NCI-H187 (cell line): Measurements from ENCODE around the gene RPS6KA1.

Experiments used
- DNase-seq, 2 experiments: peaks; one replicate each; lab custom pipeline; 2025; lab: John Stamatoyannopoulos, UW

The RPS6KA1 gene

DNA sequence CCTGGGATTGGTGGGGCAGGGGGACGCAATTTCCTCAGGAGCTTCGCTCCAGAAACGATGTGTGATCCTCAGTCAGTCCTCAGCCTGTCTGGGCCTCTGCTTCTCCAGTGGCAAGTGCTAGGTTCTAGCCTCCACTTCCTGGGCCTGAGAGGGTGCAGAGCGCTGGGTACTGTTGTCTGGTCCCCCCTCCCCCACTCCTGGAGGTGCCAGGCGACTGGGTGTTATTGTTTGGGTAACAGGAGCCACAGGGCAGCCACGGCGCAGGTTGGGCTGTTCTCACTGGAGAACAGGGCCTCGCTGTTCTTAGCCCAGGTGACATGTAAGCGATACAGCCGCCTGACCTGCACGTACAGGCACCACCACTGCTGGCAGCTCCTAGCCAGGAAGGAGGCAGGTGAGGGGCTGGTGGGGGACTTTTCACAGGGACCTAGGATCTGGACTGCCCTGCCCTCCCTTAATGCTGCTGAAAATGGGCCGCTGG, 2.1 kb downstream of the RPS6KA1 start:
- DNase-seq, result no peak

DNA sequence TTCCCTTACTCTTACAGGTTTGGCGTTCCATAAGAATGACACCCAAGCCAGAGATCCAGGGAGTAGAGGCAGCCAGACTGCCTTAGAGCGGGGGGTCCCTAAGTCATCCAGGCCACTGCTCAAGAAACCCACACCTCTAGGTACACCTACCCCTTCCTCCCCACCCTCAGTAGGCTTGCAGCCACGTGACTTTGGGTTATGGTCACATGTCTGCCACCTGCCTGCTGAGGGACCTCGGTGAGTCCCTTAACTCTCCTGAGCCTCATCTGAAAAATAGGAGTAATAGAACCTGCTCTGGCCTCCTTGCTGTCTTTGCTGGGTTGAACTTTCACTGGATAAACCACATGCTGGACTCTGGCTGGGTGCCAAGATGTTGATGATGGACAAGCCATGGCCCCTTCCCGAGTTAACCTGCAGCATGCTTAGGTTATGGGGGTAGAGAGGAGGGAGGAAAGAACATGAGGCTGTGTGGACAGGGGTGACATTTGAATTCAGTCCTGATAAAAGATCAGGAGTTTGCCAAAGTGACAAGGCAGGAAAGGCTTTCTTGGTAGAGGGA, 4.5 kb downstream of the RPS6KA1 start:
- DNase-seq, result no peak

DNA sequence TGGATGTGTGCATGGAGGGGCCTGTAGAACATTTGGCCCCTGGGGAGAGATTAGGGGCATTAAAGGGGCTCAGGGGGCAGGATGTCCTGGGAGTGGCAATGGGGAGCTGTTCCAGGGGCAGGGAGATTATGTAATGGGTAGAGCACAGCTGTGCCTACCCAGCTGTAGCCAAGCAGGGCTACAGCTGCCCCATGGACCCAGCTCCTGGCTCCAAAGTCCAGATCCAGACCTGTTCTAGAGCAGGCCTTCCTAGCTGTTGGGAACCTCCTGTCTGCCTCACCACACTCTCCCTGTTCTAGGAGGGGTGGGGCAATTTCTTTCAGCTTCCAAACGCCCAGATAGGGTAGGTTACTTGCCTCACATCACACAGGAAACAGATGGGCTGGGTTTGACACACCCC, 5.6 kb downstream of the RPS6KA1 start:
- DNase-seq, result no peak

DNA sequence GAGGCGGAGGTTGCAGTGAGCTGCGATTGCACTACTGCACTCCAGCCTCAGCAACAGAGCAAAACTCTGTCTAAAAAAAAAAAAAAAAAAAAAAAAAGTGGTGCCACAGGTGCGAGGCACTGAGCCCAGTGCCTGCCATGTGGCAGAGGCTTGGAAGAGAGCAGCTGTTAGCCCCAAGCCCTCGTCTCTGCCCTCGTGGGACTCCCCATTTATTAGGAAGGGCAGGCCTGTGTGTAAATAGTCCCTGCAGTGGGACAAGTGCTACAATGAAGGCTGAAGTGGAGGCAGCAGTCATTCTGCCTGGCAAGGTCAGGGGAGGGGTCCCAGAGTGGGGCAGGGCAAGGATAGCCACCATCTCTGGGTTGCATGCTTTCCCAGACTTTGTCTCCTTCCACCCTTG, 6.5 kb downstream of the RPS6KA1 start:
- no peak for DNase-seq

DNA sequence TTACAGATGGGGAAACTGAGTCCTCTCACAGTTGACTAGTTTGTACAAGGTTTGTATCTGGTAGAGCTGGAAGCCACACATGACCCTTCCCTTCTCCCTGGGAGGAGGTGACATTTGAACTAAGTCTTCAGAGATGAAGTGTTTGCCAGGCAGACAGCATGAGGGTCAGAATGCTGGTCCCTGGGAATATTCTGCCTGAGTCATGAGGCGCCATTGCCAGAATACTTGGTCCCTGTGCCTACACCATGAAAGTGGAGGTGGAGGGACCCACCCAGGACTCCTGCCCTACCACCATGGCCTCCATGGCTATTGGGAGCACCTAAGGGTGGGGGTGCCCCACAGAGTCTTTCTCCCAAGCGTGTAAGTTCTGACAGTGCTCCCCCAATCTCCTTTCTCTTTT, 7.0 kb downstream of the RPS6KA1 start:
- DNase-seq, result no peak

DNA sequence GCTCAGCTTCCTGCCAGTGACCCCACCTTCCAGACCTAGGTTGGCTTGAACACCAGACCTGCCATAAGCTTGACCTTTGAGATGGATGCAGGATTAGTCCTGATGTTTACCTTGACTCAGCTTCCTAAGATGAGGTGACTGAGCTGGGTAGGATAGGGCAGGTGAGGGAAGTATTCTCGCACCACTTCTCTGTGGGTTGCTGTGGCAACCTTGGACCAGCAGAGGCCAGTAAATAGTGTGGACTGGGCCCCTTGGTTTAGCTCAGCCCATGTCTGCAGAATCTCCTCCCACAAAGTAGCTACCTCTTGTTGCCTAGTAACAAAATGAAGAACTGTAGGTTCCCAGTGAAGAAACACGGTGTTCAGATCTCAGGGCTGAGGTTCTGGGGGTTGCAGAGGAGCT, 8.4 kb downstream of the RPS6KA1 start:
- DNase-seq, result no peak

DNA sequence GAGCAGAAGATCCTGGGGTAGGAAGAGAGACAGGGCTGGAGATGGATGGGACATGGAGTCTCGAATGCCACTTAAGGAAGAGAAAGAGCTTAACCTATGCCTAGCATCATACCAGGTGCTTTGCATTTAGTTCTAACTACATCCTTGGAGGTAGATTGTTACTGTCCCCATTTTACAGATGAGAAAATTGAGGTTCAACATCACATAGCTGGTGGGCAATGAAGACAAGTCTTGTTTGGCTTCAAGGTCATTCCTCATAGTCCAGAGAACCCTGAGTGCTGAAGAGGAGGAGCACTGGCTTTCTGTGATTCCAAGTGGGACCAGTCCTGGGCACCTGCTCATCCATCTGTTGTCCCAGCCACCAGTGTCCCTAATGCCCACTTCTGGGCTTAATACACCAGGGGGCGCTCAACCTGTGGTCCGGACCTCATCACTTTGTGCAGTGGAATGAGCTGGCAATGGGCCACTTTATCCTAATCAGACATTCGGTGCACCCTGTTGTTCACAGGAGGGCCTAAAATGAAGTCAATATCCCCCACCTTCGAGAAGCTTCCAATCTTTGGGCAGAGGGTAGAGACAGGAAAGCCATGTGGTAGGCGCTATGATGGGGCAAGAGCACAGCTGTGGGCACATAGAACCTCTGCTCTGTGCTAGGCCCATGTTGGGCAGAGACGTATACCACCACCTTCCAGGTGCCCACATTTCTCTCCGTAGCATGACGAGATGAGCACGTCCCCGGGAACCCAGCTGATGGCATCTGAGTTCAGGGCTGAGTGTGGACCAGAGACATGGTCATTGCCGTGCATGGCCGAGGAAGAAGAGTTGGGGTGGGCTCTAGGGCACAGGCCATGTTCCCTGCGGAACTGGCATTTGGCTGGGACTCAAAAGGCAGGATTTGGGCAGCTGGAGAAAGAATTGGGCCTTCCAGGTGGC, 9.2 kb downstream of the RPS6KA1 start:
- no peak for DNase-seq

DNA sequence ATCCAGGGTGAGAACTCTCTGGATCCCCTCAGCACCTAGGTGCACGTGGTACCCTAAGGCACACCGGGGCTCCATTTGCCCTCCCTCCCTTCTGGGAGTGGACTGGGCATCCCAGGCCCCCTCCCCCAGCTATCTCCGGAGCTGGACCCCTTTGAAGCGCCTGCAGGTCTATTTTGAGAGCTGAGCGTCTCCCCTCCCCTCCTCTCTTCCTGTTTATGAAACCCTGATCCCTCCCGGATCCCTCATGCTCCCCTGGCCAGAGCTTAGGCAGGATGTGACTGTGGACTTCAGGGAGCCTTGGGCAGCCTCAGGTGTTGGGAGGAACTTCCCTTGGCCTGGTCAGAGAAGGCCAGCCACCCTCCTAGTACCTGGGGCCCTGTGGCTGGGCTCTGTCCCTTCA, 10.2 kb downstream of the RPS6KA1 start:
- DNase-seq, result no peak

DNA sequence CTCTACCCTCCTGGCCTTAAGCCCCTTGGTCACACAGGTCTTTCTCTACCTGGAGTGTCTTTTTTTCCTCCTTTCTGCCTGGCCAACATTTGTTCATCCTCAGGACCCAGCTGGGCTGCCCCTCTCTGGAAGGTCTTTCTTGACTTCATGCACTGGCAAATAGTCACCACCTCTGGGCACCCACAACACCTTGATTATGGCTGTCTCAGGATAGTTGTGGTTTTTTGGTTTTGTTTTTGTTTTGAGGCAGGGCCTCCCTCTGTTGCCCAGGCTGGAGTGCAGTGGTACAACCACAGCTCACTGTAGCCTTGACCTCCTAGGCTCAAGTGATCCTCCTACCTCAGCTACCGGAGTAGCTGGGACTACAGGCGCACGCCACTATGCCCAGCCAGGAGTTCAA, 10.8 kb downstream of the RPS6KA1 start:
- DNase-seq, result no peak

DNA sequence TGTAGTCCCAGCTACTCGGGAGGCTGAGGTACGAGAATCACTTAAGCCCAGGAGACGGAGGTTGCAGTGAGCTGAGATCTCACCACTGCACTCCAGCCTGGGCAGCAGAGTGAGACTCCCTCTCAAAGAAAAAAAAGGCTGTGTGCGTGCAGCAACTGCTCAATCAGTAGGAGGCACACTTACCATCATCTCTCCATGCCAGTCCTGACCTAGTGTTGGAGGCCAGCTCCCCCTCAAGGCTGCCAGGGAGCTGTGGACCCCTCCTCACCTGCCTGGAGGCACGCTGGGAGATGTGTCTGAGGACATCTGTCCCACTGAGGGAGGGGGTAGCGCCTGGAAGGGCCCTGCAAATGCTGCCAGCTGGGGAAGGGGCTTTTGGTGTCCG, 11.9 kb downstream of the RPS6KA1 start:
- no peak for DNase-seq

DNA sequence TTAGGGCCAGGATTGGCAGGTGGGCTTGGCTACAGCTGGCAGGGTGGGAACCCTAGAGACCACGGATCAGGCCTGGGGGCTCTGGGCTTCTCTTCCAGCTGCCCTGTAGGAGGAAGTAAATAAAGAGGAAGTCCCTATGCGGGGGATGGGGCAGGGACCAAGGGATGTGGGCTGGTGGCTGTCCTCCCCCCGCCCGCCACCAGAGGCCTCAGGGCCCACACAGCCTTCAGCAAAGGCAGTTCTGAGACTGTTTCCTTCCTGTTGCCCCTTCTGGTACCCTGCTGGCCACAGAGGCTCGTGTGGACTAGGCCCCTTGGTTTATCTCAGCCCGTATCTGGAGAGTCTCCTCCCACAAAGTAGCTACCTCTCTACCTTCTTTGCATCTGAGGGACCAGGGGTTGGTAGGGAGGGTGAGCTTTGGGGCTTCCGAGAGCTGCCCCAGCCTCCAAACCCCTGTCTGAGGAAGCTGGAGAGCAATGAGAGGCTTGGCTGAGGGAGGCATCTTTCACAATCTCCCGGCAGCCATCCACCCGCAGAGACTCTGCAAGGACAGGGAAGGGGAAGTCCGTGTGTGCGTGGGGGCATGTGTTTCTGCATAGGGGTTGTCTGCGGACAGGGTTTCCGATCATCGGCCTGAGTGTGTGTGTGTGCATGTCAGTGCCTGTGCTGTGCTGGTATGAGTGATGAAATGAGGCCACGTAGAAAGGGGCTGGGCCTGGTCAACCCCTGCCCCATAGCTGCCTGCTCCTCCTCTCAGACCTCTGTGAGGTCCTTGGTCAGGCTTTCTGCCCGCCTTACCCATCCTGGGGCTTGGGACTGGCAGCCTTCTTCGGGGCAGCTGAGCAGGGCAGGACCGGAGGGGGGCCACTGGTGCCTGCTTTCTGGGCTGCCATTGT, 12.5 kb downstream of the RPS6KA1 start:
- DNase-seq, result no peak

DNA sequence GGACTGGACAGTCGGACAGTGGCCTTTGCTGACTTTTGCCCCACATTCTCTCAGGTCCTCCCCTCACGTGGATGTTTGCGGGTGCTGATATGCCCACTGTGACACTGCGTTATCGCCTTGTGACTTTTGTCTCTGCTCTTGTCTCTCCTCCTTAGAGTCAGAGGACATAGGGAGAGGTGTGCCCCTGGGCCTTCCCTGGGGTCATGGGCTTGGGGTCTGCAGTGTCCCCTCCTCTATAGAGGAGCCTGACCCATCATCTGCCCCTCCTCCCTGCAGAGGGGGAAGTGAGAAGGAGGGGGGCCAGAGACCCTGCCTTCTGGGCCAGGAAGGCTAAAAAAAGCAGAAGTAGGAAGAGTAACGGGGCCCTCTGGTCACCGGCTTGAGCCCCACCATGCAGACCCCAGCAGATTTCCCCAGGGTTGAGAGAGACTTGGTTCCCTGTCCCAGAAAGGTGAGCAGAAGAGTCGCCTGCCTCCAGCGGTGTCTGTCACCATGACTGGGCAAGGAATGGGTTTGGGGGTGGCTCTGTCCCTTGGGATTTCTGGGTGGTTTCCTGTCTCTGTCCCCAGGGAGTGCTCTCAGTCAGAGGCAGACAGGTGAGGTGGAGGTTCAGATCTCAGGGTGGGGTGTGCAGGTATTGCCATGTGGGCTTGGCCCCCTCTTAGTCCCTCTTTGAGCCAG, 13.3 kb downstream of the RPS6KA1 start:
- no peak for DNase-seq

DNA sequence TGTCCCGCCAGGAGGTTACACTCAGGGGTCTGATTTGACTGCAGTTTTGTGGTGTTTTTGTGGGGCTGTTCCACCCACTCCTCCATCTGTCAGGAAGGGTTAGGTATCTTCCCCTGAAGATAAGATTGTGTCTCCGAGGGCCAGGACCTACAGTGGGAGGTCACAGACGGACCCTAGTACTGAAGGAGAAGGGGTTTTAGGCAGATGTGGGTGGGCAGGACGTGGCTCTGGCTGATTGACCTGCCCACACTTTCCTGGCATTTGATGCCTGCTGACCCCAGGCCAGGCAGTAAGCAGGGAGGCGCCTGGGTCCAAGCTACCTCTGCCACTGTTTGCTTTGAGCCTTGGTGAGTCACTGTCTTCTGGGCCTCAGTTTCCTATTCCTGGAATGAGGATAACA, 13.9 kb downstream of the RPS6KA1 start:
- DNase-seq, result no peak

DNA sequence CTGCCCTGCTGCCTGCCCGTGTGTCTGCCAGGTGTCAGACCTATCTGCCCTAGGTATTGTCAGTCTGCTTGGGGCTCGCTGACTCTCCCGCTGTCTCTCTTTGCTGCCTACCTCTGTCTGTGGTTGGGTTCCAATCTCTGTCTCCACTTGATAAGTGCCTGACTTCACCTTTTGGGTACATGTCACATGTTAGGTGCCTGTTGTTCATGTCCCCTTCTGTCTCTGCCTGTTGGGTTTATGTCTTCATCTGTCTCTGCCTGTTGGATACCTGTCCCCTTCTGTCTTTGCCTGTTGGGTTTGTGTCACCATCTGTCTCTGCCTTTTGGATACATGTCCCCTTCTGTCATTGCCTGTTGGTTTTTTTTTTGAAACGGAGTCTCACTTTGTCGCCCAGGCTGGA, 14.6 kb downstream of the RPS6KA1 start:
- DNase-seq, result no peak

DNA sequence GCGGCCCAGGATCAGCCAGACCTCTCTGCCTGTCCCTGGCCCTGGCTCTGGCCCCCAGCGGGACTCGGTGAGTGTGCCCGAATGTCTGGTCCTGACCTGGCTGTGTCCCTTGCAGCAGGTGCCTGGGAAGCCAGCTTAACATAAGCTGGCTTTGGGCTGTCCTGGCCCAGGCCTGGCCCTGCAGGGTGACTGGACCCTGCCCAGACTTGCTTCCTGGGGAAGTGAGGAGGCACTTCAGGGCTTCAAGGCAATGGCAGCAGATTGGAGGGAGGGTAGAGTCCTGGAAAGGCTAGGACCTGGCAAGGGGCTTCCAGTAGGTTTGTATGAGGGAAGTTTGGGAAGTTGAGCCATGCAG, 16.4 kb downstream of the RPS6KA1 start:
- DNase-seq, result no peak

DNA sequence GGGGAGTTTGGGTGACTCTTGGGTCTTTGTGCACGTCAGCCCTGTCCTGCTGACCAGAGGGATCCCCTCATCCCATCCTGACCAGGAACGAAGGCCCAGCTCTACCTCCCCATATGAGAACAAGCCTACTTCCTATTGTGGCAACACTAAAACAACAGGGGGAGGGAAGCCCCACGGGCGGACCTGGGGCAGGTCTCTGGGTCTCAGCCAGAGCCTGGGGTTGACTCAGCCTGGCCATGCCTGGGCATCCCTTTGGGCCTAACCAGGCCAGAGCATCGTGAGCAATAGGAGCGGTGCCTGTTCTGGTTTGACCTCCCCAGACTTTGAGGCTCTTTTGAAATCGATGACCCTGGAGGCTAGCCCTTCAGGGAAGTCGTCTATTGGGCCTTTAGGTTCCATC, 16.8 kb downstream of the RPS6KA1 start:
- DNase-seq, result no peak

DNA sequence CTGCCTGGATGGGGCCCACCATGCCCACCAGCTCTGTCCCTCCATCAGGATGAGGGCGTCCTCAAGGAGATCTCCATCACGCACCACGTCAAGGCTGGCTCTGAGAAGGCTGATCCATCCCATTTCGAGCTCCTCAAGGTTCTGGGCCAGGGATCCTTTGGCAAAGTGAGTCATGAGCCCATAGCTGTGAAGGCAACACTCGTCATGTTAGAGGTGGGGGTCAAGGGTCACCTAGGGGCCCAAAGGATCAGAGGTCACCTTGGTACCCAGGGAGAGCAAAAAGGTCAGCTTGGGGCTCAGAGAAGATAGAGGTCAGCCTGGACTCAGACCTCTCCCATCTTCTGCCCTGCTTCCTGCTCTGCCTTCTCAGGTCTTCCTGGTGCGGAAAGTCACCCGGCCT, 17.3 kb downstream of the RPS6KA1 start:
- DNase-seq, result no peak

DNA sequence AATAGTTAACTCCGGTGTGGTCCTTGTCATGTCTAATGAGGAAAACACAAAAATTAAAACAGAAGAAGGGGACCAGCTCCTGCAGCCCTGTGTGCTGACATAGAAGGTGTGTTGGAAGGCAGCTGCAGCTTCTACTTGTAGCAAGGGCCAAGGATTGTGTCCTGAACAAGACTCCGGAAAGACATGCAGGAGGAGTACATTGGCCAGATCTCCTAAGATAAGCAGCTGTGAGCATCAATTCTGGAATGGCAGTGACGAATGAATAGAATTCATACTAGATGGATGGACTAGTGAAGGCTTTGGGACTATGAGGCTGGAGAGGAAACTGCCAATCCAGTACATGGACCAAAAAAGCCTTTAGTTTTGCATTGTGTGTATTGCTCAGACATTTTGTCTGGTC, 19.3 kb downstream of the RPS6KA1 start:
- DNase-seq, result no peak

DNA sequence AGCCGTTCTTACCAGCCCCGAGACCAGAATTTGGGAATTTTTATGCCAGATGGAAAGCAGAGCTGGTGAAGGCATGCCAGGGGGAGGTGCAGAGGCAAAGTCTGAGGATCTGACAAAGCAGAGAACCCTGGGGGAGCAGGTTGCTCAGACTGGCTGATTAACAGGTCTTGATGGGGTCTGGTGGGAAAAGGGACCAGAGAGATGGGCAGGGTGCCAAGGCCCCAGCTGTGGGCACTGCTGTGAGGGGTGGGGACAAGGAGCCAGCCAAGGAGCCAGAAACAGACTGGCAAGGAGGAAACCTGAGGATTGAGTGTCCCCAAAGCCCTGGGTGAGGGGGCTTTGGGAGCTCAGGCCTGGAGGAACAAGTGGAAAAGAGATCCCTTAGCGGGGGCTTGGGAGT, 21.4 kb downstream of the RPS6KA1 start:
- DNase-seq, result no peak

DNA sequence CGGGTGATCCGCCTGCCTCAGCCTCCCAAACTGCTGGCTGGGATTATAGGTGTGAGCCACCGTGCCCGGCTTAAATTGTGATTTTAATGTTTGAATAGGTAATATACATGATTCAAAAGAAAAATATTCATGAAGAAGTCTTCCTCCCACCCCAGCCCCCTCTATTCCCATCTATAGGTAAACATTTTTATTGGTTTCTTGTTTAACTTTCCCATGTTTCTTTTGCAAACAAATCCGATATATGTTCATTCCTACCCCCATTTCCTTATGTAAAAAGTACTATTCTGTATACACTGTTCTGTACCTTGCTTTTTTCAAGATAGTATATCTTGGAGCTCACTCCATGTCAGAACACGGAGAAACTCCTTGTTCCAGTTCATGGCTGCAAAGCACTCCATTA, 23.2 kb downstream of the RPS6KA1 start:
- no peak for DNase-seq

DNA sequence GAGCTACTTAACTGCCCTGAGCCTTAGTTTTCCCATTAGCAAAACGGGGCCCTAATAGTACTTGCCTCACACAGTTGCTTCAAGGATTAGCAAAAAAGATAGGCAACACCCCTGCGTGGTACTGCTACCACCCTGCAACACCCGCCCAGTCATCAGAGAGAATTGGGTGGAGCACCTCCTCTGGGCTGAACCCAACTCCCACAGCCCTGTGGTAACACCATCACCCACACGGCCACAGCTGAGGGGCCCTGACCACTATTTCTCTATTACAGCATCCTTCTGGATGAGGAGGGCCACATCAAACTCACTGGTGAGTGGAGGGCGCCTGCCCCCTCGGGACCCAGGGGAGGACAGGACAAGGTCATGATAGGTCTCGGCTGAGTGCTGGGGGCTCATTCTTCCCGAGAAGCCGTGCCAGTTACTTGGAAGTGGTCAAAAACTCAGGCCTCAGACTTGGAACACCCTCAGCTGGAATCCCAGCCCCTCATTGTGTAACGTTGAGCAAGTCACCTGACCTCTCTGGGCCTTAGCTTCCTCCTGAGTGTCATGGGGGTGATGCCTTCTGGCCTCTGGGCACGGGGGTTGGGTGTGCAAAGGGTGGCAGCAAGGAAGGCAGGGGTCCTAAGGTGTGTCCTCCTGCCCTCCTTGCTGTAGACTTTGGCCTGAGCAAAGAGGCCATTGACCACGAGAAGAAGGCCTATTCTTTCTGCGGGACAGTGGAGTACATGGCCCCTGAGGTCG, 24.6 kb downstream of the RPS6KA1 start:
- no peak for DNase-seq
